Left kidney (tissue), 2 donors: Measurements from ENCODE around the gene RANBP9. TPM values are rescaled to one million over a fixed set of nuclear protein-coding genes. Genes with fewer than 3 reads are reported as not detected.

ENCODE experiments used
- DNase-seq: peaks from one replicate; pipeline ENCODE4 v3.0.0-alpha.2; 2013
- polyA plus RNA-seq: library from polyadenylated mRNA; unstranded; fragments of 120-200 nt; gene quantifications from one replicate; pipeline ENCODE4 v1.2.1, GENCODE V29; 2013; ENCODE audit not compliant: insufficient read length

RANBP9 gene
- polyA plus RNA-seq, 1 donor = 55.5 TPM

DNA sequence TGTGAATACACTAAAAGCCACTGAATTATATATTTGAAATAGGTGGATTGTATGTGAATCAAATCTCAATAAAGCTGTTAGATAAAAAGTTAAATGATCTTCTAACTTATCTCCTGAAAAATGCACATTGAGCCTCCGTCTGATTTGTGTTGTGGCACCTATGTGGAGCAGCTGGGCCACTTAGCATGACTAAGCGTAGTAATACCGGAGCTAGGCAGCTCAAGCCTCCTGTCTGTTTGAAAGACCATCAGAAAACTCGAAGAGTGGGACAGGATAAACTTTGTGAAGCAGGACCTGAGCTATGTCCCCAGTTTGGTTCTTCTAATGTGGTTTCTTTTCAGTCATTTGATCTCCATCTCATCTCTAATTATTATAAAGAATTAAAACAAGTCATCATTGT, 107.5 kb downstream of the RANBP9 start:
- no peak for DNase-seq

DNA sequence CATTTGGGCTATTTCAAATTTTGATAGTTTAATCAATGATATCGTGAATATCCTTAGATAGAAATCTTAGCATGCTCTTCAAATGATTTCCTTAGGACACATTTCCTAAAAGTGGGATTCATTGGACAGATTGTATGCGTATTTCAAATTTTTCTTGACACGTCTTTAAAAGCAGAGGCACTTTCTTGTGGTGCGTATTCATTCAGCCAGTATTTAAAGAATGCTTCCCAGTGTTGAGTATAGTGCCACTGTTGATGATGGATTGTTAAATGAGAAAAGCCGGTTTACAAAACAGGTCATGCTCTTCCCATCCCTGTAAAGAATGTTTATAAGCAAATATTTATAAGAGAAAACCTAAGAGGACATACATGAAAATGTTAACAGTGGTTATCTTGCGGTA, 111.6 kb downstream of the RANBP9 start:
- no peak for DNase-seq

DNA sequence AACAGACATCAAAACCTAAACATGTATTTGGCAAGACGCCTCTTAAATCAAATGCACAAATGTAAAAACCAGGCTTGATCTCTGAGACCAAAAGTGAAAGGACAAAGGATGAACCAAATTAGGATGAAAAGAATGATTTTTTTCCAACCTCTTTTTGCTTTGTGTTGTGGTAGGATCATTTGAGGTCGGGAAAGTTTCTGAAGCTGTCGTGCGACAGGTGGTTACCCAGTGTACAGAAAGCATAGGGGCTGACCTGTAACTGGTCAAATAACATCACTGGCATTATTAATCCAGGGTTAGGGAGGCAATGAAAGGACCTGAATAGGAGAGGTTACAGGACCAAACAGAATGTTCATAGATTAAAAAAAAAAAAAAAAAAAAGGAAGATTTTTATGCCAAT, 114.6 kb downstream of the RANBP9 start:
- no peak for DNase-seq

DNA sequence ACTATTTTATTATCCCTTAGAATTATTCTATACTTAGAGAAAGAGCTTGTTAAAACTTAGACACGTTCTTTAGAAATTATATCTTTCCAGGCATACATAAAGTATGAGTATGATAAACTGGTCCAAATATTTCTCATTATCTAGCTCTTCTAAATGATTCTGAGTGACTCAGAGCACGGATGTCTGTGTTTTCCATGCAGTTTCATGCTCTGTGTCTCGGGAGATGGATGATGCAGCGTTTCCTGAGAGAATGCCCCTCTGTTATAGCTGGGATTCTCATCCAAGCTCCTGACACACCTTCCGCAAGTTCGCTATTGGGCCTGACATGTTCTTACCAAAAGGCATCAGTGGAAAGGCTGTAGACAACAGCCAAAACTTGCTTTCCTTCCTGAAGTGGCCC, 117.9 kb downstream of the RANBP9 start:
- no peak for DNase-seq

DNA sequence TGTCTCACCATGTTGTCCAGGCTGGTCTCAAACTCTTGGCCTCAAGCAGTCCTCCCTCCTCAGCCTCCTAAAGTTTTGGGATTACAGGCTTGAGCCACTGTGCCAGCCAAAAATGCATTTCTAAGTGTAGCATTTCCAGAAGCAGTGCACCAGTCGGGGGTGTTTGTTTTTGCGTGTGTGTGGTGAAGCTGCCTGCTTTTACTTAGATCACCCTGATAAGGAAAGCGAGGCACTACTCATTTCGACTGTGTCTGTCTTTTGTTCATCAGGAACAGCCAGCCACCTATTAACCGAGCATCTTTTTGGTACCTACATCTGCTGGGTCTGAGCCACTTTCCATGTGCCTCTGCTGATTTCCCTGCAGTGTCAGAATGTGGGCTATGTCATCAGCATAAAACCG, 118.5 kb downstream of the RANBP9 start:
- DNase-seq = no peak

DNA sequence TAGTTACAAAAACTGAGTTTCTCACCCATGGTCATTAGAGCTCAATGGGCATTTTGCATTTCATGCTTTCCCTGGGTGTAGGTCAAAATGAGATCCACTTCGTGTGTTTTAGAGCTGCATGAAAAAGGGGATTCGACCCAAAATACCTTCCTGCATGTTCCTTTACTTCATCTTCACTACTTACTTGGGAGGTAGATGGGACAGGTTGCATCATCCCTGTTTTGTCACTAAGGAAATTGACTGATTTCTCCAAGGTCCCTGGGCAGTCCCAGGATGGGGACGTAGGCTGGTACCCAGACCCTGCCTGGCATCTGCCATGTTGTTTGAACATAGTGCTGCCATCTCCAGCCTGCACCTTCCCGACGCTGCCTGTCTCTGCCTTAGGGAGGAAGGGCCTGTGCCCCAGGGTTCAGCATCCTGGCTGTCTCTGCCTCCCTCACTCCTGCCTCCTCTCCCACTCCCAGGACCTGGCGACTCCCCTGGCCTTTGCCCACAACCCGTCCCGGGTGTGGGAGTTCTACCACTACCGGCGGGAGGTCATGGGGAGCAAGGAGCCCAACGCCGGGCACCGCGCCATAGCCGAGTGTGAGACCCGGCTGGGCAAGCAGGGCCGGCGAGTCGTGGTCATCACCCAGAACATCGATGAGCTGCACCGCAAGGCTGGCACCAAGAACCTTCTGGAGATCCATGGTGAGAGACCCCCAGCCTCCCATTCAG, 120.3 kb downstream of the RANBP9 start:
- DNase-seq = no peak

DNA sequence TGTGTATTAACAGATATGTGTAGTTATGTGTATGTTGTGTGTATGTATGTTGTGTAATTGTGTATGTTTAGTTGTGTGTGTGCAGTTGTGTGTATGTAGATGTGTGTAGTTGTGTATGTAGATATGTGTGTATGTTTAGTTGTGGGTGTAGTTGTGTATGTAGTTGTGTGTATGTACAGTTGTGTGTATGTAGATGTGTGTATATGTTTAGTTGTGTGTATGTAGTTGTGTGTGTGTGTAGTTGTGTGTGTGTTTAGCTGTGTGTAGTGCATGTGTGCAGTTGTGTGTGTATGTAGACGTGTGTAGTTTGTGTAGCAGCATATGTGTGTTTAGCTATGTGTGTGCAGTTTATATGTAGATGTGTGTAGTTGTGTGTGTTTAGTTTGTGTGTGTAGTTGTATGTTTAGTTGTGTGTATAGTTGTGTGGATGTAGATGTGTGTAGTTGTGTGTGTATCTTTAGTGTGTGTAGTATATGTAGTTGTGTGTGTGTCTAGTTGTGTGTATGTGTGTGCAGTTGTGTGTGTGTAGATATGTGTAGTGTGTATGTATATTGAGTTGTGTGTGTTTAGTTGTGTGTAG, 121.0 kb downstream of the RANBP9 start:
- no peak for DNase-seq

DNA sequence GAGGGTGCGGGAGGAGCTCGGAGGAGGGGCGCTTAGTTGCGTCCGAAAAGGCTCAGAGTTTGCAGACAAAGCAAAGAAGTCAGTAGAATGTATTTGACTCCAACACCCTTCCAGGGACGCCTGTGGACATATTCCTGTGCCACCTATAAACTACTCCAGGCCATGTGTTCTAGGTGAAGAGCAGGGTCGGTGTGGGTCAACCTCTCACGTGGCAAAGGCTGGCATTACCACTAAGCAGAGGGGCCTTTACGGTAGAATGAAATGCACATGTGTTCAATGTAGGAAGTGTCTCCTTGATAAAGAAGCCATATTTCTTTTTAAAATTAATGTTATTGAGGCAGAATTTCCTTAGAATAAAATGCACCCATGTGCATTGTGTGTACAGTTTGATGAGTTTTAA, 121.8 kb downstream of the RANBP9 start:
- no peak for DNase-seq

DNA sequence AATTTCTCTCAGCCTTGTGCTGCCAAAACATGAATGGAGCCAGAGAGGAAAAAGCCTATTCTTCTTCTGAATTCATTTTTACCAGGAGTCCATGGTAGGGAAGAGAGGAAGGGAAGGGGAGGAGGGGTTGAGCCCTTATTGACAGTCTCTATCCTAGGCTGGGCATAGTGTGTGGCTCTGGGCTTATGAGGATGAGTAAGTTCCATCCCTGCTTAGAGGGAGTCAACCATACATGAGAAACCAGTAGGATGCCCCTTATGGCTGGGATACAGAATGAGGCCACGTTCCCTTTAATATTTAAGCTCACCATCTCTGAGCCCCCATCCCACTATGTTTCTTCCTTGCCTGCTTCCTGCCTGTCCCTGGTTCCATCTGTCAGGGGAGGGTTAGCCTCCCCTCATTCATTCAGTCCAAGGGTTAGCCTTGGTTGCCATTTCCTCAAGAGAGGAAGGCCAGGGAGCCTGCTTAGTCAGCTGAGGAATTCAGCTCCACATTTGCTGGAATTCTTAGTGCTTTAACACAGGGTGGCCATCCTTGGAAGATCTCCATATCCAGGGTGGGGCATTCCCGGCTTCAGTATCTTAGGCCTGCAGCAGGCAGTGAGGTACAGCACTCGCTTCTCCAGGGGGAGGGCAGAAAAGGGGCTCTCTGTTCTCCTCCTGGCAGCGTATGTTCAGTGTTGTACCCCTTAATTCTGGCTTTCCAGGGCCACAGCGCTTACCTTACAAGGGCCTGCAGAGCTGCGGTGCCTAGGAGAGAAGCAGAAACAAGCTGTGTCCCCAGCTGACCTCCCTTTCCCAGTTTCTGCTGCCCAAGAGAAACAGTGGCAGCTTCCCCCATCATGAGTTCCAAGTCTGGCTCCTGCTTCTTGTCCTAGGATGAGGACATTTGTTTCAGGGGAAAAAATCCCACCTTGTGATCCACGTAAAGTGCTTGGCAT, 124.8 kb downstream of the RANBP9 start:
- no peak for DNase-seq

DNA sequence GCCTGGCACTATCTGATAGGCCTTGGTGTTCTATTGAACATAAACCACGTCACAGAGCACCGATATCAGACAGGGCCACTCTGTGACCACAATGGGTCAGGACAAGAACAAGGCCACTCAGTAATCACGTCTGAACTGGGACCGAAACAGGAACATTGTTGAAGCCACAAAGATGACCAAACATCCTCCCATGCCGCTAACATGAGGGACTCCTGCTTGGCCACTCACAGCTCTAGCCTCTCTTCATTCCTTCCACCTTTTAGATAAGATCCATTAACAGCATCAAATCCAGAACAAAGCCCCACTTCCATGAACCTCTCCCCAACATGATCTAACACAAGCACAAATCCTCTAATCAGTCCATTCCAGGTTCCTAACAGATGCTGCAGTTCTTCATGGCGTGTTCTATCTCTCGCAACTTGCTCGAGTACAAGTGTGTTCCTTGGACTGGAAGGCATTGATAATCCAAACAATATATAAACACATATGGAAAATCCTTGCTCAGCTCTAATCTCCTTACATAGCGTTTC, 129.9 kb downstream of the RANBP9 start:
- DNase-seq = no peak

DNA sequence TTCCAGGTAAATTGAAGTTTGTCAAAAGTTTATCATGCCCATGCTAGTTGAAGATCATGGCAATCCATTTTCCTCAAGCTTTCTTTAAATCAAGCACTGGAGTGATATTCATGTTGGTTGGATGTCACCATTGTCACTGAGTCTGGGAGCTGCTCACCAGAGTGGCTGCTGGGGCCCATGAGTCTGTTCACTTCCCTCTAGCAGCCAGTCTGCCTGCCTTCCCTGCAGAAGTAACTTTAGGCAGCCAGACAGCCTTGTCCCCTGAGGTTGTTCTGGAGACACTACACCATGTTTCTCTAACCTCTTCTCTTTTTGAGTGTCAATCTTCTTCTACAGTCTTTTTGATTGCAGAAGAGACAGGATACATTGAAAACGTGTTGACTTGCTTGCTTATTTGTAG, 131.7 kb downstream of the RANBP9 start:
- DNase-seq = no peak

DNA sequence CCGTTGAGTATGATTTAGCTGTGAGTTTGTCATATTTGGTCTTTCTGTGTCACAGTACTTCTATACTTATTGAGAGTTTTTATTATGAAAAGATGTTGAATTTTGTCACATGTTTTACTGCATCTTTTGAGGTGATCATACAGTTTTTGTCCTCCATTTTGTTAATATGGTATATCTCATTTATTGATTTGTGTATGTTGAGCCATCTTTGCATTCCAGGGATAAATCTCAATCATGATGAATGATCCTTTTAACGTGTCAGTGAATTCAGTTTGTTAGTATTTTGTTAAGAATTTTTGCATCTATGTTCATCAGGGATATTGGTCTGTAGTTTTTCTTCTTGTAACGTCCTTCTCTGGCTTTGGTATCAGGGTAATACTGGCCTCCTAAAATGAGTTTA, 133.7 kb downstream of the RANBP9 start:
- no peak for DNase-seq

DNA sequence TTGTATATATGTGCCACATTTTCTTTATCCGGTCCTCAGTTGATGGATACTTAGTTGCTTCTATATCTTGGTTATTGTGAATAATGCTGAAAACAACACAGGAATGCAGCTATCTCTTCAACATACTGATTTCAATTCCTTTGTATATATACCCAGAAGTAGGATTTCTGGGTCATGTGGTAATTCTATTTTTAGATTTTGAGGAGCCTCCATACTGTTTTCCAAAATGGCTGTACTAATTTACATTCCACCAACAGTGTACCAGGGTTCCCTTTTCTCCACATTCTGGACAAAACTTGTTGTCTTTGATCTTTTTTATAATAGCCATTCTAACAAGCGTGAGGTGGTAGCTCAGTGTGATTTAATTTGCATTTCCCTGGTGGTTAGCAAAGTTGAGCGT, 135.6 kb downstream of the RANBP9 start:
- DNase-seq = no peak

DNA sequence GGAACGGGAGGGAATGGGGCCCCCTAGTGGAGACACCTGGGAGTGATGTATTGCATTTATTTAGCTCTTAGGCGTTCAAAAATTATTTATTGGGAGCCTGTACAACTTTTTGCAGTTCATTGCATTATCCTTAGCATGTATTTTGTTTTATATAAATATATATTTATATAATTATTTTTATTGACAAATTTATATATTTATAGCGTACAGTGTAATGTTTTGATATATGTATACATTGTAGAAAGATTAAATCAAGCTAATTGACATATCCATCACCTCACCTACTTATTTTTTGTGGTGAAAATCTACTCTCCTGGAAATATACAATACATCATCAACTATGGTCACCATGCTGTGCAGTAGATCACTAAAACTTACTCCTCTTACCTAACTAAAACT, 136.3 kb downstream of the RANBP9 start:
- no peak for DNase-seq

DNA sequence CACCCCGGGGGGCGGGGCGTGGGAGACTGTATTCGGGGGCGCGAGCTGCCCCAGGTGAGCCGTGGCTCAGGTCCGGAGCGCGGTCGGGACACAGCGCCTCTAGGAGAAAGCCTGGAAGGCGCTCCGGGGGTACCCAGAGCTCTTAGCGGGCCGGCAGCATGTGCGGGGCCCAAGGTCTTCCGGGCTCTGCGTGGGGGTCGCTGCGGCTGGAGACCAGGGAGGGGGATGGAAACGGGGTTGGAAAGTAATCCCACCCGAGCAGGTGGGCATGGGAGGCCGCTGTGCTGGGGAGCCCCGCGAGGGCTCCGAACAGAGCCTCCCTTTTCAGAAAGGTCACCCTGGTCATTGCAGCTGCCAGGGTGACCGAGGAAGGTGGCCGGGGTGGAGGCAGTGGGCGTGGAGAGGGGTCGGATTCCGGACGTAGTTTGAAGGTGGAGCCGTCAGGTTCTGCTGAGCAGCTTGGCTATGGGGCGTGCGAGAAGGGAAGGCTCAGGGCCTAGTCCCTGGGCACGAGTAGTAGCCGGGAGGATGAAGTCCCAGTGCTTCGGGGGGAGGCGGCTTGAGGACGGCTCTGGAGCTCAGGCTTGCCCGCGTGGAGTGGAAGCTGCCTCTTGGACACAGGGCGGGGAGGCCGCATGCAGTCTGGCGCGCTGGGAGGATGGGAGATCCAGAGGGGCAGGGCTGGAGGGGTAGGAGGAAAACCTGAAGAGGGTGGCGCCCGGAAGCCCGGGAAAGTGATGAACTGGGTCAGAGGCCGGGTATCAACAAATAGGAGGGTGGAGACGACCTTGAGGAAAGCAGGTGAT, 136.9 kb downstream of the RANBP9 start, which contains the start of gene SIRT5:
SIRT5 (plus strand) TSS at position 31 of the 806 bp plus-strand sequence. CDS start 9,510 bp downstream, outside the sequence.
- DNase-seq = peak; percentile 74

DNA sequence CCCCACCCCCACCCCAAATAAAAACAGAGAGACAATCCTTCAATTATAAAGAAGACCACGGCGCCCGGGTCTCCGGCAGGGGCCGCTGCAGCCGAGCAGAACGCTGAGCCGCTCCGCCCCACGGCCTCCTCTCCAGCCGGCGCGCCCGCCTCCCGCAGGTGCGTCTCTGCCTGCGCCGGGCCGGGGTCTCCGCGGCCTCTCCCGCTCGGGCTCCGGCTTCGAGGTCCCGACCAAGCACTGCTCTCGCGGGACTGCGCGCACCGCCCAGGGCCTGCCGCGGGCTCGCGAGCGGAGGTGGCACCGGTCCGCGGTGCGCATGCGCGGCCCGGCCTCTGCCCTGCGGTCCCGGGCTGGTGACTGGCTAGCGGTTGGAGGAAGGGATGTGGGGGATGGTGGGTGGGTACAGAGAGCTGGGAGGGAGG, 137.5 kb downstream of the RANBP9 start:
- DNase-seq = peak; percentile 92

DNA sequence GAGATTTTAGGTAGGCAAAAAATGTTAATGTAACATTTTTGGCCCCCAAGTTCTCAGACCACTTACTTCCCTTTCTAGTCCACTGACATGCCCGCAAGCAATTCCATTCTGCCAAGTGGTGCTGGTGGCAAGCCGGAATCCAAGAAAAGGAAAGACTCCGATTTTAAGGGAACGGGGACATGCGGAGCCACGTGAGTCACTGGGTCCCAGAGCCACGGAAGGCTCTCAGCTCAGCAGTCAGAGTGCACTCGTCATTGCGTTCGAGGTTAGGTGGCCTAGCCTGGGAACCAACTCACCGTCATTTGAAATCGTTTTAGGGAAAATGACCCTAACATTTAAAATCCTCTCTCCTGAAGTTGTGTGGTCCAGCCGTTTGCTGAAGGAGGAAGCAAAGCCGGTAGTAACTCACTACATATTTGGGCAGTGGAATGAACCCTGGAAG, 137.9 kb downstream of the RANBP9 start:
- peak; percentile 28 for DNase-seq

DNA sequence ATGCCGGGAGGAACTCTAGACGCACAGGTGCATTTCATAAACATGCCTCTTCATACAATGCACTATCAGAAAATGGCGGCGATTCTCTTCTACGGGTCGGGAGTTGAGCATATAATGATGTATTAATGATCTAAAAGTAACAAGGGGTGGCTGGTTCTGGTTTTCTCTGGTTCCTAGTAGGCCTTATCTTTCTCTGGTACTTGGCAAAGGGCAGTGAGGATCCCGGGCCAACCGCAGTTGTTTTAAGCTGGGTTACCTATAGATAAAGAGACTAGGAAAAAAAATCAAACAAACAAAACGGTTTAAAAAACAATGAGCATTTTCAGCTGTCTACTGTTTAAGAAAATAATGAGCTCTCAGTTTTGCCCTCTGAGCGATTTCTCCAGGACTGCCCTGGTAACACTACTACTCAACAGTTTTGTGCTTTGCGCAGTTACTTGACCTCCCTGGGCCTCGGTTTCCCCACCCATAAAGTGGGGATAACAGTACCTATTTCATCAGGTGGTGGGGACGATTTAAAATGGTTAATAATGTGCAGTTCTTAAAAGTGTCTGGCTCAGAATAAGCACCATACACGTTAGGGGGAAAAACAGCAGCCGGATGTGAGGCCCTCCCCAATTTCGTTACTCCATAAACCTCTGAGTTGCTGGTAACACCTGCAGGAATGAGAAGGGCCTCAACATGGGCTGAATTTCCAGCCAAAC, 138.5 kb downstream of the RANBP9 start:
- no peak for DNase-seq

DNA sequence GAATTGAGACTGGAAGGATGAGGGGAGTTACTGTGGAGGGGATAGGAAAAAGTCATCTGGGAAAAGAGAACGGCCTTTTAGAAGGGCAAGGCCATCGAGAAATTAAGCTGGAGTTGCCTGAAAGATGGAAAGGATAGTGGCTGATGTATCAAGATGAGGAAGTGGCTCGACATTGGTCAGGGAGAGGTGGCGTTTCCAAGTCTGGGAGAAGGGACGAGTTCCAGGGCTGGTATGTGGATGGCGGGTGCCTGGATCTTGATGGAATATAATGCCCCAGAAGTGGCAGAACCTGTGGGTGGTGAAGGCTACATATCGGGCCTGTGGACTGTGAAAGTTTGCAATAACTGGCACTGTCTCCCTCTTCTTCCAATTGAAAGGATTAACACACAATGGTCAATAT, 139.4 kb downstream of the RANBP9 start:
- DNase-seq = no peak
